GM21381 (cell line): ENCODE data around the gene RRAD.
"Not testable (repeated sequence)": the region's sequence is repeated elsewhere in the genome, so short reads cannot be mapped to it uniquely, and the experiment has no call there.

Experiments
- ATAC-seq: cut with Tn5 transposase; IDR thresholded peaks from one replicate; pipeline ENCODE4 v1.9.1; 2021; ENCODE audit warnings: mild to moderate bottlenecking, moderate library complexity; ENCODE audit not compliant: unreplicated experiment

RRAD gene

DNA sequence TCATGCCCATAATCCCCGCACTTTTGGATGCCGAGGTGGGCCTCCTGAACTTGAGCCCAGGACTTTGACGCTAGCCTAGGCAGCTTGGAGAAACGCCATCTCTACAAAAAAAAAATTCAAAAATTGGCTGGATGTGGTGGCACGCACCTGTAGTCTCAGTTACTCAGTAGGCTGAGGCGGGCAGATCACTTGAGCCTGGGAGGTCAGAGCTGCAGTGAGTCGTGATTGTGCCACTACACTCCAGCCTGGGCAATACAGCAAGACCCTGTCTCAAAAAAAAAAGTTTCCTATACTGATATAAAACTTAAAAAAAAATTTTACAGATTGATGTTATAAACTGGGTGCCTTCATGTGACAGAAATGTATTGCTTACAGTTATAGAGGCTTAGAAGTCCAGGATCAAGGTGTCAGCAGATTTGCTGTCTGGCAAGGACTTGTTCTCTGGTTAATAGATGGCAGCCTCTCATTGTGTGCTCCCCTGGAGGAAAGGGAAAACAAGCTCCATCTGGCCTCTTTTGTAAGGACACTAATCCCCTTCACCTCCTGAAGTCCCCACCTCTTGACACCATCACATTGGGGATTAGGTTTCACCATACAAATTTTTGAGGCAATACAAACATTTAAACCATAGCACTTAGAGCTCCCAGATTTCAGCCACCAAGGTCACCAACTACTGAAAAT lies 27.2 kb upstream of the RRAD start:
- no peak for ATAC-seq

DNA sequence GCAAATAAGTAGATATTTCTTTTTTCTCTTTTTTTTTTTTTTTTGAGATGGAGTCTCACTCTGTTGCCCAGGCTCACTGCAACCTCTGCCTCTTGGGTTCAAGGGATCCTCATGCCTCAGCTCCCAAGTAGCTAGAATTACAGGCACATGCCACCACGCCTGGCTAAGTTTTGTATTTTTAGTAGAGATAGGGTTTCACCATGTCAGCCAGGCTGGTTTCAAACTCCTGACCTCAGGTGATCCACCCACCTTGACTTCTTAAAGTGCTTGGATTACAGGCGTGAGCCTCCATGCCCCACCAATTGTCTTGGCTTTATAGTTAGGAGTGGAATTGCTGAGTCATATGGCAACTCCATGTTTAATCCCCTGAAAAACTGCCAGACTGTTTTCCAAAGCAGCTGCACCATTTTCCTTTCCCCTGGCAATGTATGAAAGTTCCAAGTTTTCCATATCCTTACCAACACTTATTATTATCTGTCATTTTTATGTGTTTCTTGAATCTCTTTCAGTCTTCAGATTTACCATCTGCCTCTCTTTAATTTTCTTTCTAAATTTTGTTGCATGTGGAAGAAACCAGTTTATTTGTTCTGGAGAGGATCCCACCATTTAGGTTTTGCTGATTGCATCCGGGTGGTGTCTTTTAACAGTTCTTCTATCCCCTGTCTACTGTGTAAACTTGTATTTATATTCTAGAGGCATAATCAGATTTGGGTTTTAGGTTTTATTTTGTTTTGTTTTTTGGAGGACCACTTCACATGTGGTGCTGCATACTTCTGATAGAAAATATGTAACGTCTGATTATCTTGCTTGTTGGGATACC lies 25.8 kb upstream of the RRAD start:
- no peak for ATAC-seq

DNA sequence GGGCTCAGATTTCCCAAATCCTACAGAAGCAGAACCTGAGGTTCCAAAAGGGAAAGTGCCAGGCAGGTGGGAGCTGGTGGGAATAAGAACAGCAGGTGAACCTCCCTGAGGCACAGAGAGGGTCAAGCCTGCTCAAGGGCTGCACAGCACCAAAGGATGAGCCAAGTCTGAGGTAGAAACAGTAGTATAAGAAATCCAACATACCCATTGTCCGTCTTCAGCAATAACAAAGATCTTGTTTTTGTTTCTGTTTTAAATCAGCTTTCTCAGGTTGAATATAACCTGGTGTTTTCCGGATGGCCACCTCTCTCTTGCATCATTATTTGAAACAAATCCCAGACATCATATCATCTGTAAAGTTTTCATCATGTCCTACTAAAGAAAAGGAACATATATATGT lies 25.1 kb upstream of the RRAD start:
- ATAC-seq = no peak

DNA sequence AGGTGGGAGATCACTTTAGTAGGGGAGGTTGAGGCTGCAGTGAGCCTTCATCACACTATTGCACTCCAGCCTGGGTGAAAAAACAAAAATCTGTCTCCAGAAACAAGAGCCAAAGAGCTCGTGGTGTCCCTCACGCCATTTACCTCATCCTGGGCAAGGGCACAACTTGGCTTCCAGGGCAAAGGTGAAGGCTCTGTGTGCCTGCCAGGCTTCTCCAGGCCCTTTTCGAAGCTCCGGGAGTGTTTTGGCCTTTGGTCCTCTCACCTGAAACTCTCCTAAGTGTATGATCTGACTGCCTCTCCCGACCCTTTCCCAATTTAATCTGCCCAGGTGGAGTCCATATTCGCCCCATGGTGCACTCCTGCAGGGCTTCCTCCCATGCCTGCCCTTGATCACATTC lies 24.1 kb upstream of the RRAD start:
- ATAC-seq = no peak

DNA sequence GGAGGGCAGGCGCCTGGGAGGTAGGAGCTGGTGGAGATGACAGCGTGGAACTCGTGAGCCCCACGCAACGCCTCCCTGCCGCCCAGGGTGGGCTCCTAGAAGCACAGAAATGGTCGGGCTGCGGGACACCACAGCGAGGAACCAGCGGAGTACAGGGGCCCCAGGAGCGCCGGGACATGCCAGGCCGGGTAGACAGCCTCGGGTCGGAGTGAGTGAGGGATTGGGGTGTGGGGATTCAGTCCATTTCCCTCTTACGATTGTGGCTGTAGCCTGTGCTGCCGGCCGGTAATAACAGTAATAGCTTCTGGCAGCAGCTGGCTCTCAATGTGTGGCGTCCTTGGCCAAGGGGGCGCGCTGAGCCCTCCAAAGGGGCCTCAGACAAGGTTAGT lies 23.5 kb upstream of the RRAD start:
- no peak for ATAC-seq

DNA sequence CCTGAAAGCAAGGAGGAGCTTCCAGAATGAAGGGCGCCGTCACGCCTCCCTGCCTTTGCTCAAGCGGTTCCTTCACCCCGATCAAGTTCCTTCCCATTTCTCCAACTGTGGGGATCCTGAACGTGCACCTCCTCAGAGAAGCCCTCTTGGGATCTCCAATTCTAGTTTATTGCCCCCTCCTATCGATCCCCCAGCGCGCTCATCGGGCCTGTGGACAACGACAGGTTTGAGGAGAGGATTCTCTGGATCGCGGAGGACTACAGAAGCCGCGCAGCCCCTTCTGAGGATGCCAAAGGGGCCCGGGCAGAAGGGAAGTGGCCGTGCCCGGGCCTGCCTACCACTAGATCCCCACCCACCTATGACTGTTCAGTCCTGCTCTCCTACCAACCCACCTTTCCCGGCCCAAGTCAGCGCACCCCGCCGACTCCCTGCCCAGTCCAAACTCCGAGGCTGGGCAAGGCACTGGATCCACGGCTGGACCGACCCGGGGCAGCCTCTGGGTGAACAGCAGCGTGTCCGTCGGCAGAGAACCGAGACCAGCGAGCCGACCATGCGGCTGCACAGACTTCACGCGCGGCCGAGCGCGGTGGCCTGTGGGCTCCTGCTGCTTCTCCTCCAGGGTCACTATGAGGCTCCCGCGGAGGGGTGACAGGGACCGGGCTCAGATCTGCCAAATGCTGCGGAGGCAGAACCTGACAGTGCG lies 22.9 kb upstream of the RRAD start:
- ATAC-seq = no peak

DNA sequence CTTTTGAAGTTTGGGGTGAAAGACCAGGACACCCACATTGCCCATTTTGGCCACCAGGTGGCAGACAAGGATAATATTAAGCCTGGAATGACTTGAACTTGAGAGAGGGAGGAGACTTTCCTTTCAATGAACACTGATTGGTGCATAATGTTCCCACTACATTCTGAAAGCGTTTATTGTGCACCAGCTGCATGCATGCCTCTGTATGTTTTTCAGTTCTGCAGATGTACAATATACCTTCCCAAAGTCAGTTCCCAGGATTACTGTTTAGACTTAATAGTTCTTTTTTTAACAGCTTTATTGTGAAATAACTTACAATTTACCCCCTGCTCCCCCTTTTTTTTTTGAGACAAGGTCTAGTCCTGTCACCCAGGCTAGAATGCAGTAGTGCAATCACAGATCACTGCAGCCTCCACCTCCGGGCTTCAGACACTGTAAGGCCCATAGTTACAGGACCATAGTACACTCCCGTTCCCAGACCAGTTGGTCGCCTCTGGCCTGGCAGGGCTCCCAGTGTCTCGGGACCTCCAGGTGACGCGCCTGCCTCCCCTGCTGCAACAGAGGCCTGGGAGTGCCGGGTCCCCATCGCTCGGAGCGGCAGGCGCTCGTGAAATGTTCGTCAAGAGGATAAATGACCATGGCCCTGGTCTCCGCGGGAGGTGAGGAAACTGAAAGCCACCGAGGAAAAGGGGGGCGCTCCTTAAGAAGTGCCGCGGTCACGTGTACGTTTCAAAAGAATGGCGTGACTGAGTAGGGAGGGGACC lies 22.1 kb upstream of the RRAD start:
- peak; percentile 68 for ATAC-seq

DNA sequence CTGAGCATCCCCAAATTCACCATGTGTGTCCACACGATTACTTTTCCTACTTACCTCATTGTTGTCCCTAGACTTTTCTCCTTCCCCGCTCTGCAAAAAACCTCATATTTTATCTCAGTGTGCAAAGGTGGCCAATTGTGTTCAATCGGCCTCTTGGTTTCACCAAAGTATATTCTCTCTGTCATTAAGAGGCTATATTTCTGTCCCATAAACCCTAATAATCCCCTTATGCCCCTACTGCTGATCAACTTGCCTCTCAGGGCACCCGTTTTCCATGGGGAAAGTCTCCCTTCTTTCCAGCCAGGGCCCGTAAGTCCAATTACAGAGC lies 21.6 kb upstream of the RRAD start:
- no peak for ATAC-seq

DNA sequence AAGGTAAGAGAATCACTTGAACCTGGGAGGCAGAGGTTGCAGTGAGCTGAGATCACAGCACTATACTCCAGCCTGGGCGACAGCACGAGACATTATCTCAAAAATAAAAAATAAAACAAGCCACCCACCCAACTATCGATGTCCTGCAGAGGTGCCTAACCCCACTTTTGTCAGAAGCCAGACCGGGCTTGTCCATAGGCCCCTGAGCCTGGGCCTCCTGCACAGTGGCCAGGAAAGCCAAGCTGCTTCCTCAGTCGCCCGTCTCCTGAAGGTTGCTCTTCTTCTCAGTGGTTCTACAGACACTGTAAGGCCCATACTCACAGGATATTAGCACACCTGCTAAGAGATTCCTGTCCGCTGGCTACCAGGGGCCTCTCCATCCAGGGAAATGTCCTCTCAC lies 21.2 kb upstream of the RRAD start:
- ATAC-seq = no peak

DNA sequence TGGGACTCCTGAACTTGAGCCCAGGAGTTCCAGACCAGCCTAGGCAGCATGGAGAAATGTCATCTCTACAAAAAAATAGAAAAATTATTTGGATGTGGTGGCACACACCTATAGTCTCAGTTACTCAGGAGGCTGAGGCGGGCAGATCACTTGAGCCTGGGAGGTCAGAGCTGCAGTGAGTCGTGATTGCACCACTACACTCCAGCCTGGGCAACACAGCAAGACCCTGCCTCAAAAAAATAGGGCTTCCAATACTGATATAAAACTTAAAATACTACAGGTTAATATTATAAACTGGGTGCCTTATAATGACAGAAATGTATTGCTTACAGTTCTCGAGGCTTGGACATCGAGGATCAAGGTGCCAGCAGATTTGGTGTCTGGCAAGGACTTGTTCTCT lies 20.6 kb upstream of the RRAD start:
- no peak for ATAC-seq

DNA sequence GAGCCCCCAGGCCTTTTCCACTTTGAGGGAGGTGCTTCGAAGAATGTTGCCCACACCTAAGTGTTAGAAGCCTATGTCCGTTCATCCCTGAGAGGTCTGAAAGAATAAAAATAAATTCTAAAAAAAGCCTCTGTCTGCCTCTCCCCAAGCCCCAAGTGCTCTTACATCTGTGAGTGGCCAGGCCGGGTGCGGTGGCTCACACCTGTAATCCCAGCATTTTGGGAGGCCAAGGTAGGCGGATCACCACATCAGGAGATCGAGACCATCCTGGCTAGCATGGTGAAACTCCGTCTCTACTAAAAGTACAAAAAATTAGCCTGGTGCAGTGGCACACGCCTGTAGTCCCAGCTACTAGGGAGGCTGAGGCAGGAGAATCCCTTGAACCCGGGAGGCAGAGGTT lies 19.6 kb upstream of the RRAD start:
- not testable (repeated sequence) for ATAC-seq

DNA sequence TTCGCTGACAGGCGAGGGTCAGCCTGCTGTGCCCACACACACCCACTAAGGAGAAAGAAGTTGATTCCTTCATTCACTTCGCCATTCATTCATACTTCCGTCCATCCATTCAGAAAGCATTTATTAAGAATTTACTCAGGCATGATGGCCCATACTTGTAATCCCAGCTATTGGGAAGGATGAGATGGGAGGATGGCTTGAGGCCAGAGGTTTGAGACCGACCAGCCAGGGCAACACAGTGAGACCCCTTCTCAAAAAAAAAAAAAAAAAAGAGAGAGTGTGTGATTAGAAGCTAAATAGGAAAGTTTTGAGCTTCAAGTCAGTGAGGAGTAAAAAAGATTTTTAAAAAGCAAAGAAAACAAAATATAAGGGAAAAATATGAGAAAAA lies 18.7 kb upstream of the RRAD start:
- ATAC-seq = no peak

DNA sequence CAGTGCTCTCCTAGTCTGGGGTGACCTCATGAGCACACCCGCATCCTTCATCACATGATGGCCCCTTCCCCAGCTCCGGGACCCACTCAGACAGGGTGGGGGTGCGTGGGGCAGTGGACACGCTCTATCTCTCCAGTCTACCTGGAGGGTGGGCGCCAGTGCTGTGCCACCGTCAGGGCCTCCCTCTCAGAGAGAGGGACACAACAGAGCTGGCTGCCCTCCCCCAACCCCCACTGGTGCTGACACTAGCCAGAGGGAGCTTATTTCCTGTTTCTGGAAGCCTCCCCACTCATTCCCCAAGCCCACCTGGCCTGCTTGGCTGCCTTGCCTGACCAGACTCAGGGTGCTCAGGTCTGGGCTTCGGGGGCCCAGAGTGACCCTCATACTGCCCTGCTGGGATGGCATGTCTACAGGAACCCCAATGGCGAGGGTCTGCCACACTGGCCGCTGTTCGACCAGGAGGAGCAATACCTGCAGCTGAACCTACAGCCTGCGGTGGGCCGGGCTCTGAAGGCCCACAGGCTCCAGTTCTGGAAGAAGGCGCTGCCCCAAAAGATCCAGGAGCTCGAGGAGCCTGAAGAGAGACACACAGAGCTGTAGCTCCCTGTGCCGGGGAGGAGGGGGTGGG lies 18.2 kb upstream of the RRAD start:
- ATAC-seq = no peak

DNA sequence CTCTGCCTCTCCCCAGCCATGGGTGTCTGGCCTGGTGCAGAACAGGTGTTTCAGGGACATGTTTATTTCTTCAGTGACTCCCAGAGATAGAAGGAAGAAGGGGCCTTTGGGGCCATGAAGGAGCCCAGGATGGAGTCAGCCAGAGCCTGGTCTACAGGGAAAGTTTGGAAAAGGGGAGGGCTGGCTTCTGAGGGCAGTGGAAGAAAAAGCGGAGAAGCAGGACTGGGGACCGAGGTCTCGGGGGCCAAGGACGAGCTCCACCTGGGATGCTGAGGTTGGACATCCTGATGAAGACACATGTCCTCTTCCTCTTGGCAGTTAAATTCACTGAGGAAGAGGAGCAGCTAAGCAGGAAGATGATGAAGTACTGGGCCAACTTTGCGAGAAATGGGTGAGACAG lies 17.6 kb upstream of the RRAD start:
- ATAC-seq = no peak

DNA sequence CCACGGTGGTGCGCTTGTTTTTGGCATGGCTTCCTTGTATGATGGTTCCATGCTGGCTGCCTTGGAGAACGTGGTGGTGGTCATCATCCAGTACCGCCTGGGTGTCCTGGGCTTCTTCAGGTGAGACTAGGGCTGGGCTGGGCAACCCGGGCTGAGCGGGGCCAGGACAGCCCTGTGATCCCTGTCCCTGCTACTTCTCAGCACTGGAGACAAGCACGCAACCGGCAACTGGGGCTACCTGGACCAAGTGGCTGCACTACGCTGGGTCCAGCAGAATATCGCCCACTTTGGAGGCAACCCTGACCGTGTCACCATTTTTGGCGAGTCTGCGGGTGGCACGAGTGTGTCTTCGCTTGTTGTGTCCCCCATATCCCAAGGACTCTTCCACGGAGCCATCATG lies 14.9 kb upstream of the RRAD start:
- no peak for ATAC-seq

DNA sequence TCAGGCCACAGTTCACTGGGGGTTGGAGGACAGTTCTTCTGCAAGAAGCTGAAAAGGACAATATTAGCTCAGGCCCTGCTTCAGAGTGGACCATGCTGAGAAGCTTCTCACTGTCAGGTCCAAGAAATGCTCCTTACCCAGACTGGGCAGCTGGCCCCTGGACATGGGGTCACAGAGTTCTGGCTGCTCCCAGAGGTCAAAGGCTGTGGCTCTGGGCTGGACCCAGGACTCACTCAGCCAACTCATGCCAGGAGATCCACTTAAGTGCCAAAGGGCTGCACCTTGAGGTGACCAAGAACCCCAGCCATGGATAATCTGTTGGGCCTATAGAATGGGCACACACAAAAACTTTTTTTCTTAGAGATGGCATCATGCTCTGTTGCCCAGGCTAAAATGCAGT lies 14.0 kb upstream of the RRAD start:
- ATAC-seq = no peak

DNA sequence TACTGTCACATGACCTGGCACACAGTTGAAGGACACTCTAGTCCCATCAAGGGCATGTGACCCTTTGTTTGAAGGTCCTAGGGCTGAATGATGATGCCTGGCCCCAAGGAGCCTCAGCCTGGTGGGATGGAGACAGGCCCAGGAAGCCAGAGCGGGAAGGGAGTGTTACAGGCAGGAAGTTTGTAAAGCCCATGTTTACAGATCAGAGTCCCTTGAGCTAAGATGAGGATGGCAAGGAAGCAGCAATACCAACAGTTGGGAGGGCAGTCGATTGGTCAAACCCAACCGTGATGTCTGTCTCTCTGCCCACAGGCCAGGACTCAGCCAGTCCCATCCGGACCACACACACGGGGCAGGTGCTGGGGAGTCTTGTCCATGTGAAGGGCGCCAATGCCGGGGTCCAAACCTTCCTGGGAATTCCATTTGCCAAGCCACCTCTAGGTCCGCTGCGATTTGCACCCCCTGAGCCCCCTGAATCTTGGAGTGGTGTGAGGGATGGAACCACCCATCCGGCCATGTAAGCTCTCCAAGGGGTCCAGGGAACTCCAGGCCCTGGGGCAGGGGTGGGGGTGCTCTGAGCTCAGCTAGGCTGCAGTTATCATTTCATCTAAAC lies 12.5 kb upstream of the RRAD start:
- ATAC-seq = no peak

DNA sequence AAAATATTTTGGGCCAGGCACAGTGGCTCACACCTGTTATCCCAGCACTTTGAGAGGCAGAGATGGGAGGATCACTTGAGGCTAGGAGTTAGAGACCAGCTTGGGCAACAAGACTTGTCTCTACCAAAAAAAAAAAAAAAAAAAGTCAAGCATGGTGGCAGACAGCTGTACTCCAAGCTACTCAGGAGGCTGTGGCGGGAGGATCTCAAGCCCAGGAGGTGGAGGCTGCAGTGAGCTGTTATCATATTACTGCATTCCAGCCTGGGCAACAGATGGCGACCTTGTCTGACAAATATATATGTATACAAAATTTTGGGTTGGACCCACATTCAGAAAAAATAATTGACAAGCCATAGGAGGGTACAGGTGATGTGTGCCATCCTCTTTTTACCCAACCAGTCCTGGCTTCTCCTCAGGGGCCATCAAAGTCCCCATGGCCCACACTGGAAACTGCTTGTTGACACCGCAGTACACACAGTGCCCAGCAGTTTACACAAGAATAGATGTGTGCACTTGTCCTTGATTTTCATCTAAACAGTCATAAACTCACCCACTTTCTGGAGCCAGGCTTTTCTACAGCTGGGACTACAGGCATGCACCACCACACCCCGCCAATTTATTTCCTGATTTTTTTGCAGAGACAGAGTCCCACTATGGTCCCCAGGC lies 11.7 kb upstream of the RRAD start:
- ATAC-seq = no peak

DNA sequence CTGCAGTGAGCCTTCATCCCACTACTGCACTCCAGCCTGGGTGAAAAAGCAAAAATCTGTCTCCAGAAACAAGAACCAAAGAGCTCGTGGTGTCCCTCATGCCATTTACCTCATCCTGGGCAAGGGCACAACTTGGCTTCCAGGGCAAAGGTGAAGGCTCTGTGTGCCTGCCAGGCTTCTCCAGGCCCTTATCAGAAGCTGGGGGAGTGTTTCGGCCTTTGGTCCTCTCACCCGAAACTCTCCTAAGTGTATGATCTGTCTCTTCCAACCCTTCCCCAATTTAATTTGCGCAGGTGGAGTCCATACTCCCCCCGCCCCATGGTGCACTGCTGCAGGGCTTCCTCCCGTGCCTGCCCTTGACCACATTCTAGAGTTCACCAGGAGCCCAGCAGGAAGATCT lies 11.1 kb upstream of the RRAD start:
- ATAC-seq = no peak
